Pancreas (tissue), 10 donors: ENCODE measurements around the gene NAALADL1. TPM values are rescaled to one million over a fixed set of nuclear protein-coding genes. Genes with fewer than 3 reads are reported as not detected.
"Not testable (repeated sequence)": the region's sequence is repeated elsewhere in the genome, so short reads cannot be mapped to it uniquely, and the experiment has no call there.

Experiments
- ATAC-seq, 4 donors: fragments of 200-7000 bp; cut with Tn5 transposase; one replicate each; pipeline versions ENCODE4 v1.8.0 to v1.9.1; 2020; ENCODE audit warnings: mild to moderate bottlenecking in 4 of 4, moderate library complexity in 4 of 4
- DNase-seq, 6 donors: peaks; one replicate each; pipeline ENCODE4 v3.0.0-alpha.2; 2020
- FAIRE-seq: peaks from 2 replicates; lab custom pipeline; 2012; peaks lifted over from hg19 to GRCh38; lab: Jason Lieb, UNC
- H3K27ac ChIP-seq, 4 donors: fragments of 200-600 bp; sonication (generic); 1 replicate in 3 of 4; 2 replicates in 1 of 4; pipeline versions ENCODE4 v1.5.0 to v1.8.0; 2020
- H3K27me3 ChIP-seq, 4 donors: fragments of 200-600 bp; one replicate each; pipeline ENCODE4 v1.8.0; 2021
- H3K36me3 ChIP-seq, 3 donors: fragments of 200-600 bp; sonication (generic) in 1 of 3; one replicate each; pipeline versions ENCODE4 v1.5.0 to v1.8.0; 2020 to 2021
- H3K4me1 ChIP-seq, 3 donors: fragments of 200-600 bp; one replicate each; pipeline ENCODE4 v1.8.0; 2021
- H3K4me3 ChIP-seq, 4 donors: fragments of 200-600 bp; sonication (generic) in 2 of 4; one replicate each; pipeline versions ENCODE4 v1.5.0 to v1.8.0; 2020 to 2021
- H3K9me3 ChIP-seq, 4 donors: fragments of 200-600 bp; one replicate each; pipeline ENCODE4 v1.8.0; 2021
- CTCF ChIP-seq, 4 donors: fragments of 200-600 bp; sonication (generic) in 3 of 4; IDR thresholded peaks; one replicate each; pipeline versions ENCODE4 v1.5.0 to v1.8.0; 2021; ENCODE audit warnings: antibody characterized with exemption in 4 of 4
- WGBS, 2 donors: extraction: QIAGEN DNeasy Blood & Tissue Kit; methylation state at CpG; one replicate each; pipeline ENCODE4 v1.1.7; 2013; 5-methylcytosine and 5-hydroxymethylcytosine counted together
- intact Hi-C, 3 donors: fragments of 100-400 bp; cut with DNase I; formaldehyde crosslinking; loops; one replicate each; pipeline versions ENCODE4 v1.11.1 to v1.14.2; 2022
- polyA plus RNA-seq, 2 donors: library from polyadenylated mRNA; stranded (reverse); fragments of 200-250 nt; gene quantifications; one replicate each; pipeline ENCODE4 v1.2.3, GENCODE V29; 2013
- total RNA-seq, 6 donors: library from RNA; stranded (reverse); fragmentation: NEBNext Ultra II Directional in 4 of 6; extraction: Animal tissue kit (Norgen Biotek cat#: 25700) in 4 of 6; gene quantifications; one replicate each; pipeline versions ENCODE4 v1.2.1 to v1.2.4, GENCODE V29; 2021 to 2023
- donor health status: healthy with polysubstance abuse.
- donor health status: DM: no; HTN: no; CAD: no; lungs with moderate emphysema.
- donor health status: DM: no; HTN: no; CAD: no.
- donor health status: control.
- donor health status: control.
- donor health status: Bipolar disorder and iron deficiency.
- donor health status: DM: yes; HTN: yes; CAD: no.
- donor health status: DM: no; HTN: no; CAD: no.
- donor health status: DM: no; HTN: no; CAD: no.
- donor health status: DM: yes; HTN: yes; CAD: no.

The NAALADL1 gene
- total and polyA plus RNA-seq, 8 donors = 0.51 to 7.6 (median 1.4) TPM

GRCh38 chr11:65034423-65034822 lies 23.9 kb downstream of the NAALADL1 start:
- Histone ChIP-seq H3K27ac (no peak overlapping the region), H3K9me3 (no peaks in the 10 kb centered on the region), H3K4me3 (no peak overlapping the region), H3K27me3 (no peaks in the 10 kb centered on the region), H3K4me1 (peaks cover 0 to 5% (median 0%) of the 10 kb centered on the region in 3 donors), H3K36me3 (peaks cover 0 to 15% (median 0%) of the 10 kb centered on the region in 3 donors)
- intact Hi-C loops = no loop called here
- no peak for ATAC-seq
- no peak for DNase-seq
- WGBS, 2 donors = 75 to 79% methylated on average over 2 of the region's 2 CpGs
- FAIRE-seq = no peak
- TF ChIP-seq CTCF (IDR thresholded peaks at IDR 0.05) = no peak

- Histone ChIP-seq H3K36me3 (peaks cover 0 to 15% (median 0%) of the 10 kb centered on the region in 3 donors), H3K27me3 (no peaks in the 10 kb centered on the region), H3K9me3 (no peaks in the 10 kb centered on the region), H3K27ac (no peak overlapping the region), H3K4me3 (no peak overlapping the region), H3K4me1 (peaks cover 0 to 14% (median 3%) of the 10 kb centered on the region in 3 donors)
- intact Hi-C loops = no loop called here
- TF ChIP-seq CTCF (IDR thresholded peaks at IDR 0.05) = no peak
- DNase-seq (no peak), ATAC-seq (no peak), FAIRE-seq (no peak)
- WGBS, 2 donors = 81 to 90% methylated on average over 13 of the region's 13 CpGs
These were observed 26.1 kb downstream of the NAALADL1 start for GRCh38 chr11:65032216-65032615.

- peak; percentile 96 to 98 (median 98) for ATAC-seq
- FAIRE-seq = no peak
- Histone ChIP-seq H3K9me3 (no peaks in the 10 kb centered on the region), H3K36me3 (no peaks in the 10 kb centered on the region), H3K4me3 (peak within 1 kb of the TSS; percentile 16 to 70 (median 36)), H3K27ac (peak within 1 kb of the TSS; percentile 66 to 87 (median 86)), H3K4me1 (peaks cover 0 to 12% (median 8%) of the 10 kb centered on the region in 3 donors), H3K27me3 (no peaks in the 10 kb centered on the region)
- intact Hi-C loops = no loop called here
- DNase-seq = peak; percentile 91 to 96 (median 92)
- 0 to 1% methylated on average over 51 of the region's 51 CpGs for WGBS, 2 donors
- peak; percentile 24 to 85 (median 82) for TF ChIP-seq CTCF (IDR thresholded peaks at IDR 0.05)
These were observed 30.9 kb downstream of the NAALADL1 start, which contains the start of gene SNX15 for GRCh38 chr11:65027213-65028067. TSS of gene SNX15 (plus strand) at chr11:65027439. CDS start at chr11:65027538, 99 bp downstream.

GRCh38 chr11:65026810-65027209 lies 31.5 kb downstream of the NAALADL1 start:
- WGBS, 2 donors = 52% methylated on average over 10 of the region's 10 CpGs
- ATAC-seq (no peak), DNase-seq (no peak), FAIRE-seq (no peak)
- TF ChIP-seq CTCF (IDR thresholded peaks at IDR 0.05) = no peak
- Histone ChIP-seq H3K27ac (peak overlapping the region in 2 of 4 donors; percentile 66 to 87), H3K36me3 (no peaks in the 10 kb centered on the region), H3K4me3 (peak overlapping the region in 3 of 4 donors; percentile 23 to 70 (median 50)), H3K9me3 (no peaks in the 10 kb centered on the region), H3K4me1 (peaks cover 0 to 12% (median 8%) of the 10 kb centered on the region in 3 donors), H3K27me3 (no peaks in the 10 kb centered on the region)
- intact Hi-C loops = no loop called here

GRCh38 chr11:65023502-65023901 lies 34.9 kb downstream of the NAALADL1 start:
- not testable (repeated sequence) for DNase-seq

More at GRCh38 chr11:65023502-65023901, 34.9 kb downstream of the NAALADL1 start:
- FAIRE-seq, H3K4me1 ChIP-seq, intact Hi-C loops, H3K9me3 ChIP-seq, ATAC-seq, H3K27ac ChIP-seq, H3K27me3 ChIP-seq, H3K36me3 ChIP-seq, H3K4me3 ChIP-seq: not testable (repeated sequence)
- 66 to 67% methylated on average over 8 of the region's 8 CpGs for WGBS, 2 donors
